GM19438 (cell line): ENCODE measurements around the gene ECHDC3.

Experiments
- ATAC-seq: cut with Tn5 transposase; IDR thresholded peaks from one replicate; pipeline ENCODE4 v1.9.1; 2021; ENCODE audit warnings: low read depth; ENCODE audit not compliant: unreplicated experiment

Gene ECHDC3

GRCh38 chr10:11746883-11747539 lies 4.8 kb downstream of the ECHDC3 start:
- ATAC-seq, result no peak

GRCh38 chr10:11748866-11749265 lies 6.7 kb downstream of the ECHDC3 start:
- no peak for ATAC-seq

- no peak for ATAC-seq
These were observed 8.2 kb downstream of the ECHDC3 start for GRCh38 chr10:11750420-11750819.

- no peak for ATAC-seq
These were observed 12.0 kb downstream of the ECHDC3 start for GRCh38 chr10:11754173-11754572.

GRCh38 chr10:11754620-11755019 lies 12.4 kb downstream of the ECHDC3 start:
- ATAC-seq, result no peak

GRCh38 chr10:11755512-11756263 lies 13.5 kb downstream of the ECHDC3 start:
- no peak for ATAC-seq

- ATAC-seq, result no peak
These were observed 14.7 kb downstream of the ECHDC3 start for GRCh38 chr10:11756766-11757315.

GRCh38 chr10:11757454-11757820 lies 15.3 kb downstream of the ECHDC3 start:
- ATAC-seq, result no peak

GRCh38 chr10:11757821-11758463 lies 15.8 kb downstream of the ECHDC3 start:
- peak; percentile 97 for ATAC-seq

GRCh38 chr10:11758527-11759236 lies 16.5 kb downstream of the ECHDC3 start:
- ATAC-seq, result no peak

GRCh38 chr10:11759347-11759746 lies 17.2 kb downstream of the ECHDC3 start:
- ATAC-seq, result no peak

GRCh38 chr10:11760151-11760550 lies 18.0 kb downstream of the ECHDC3 start:
- no peak for ATAC-seq

- ATAC-seq, result no peak
These were observed 18.7 kb downstream of the ECHDC3 start for GRCh38 chr10:11760861-11761260.

GRCh38 chr10:11761431-11761830 lies 19.2 kb downstream of the ECHDC3 start:
- no peak for ATAC-seq

- ATAC-seq, result no peak
These were observed 20.7 kb downstream of the ECHDC3 start for GRCh38 chr10:11762706-11763500.

GRCh38 chr10:11763501-11763861 lies 21.3 kb downstream of the ECHDC3 start:
- no peak for ATAC-seq

GRCh38 chr10:11765141-11765540 lies 23.0 kb downstream of the ECHDC3 start:
- no peak for ATAC-seq

- no peak for ATAC-seq
These were observed 30.6 kb downstream of the ECHDC3 start for GRCh38 chr10:11772575-11773288.

- ATAC-seq, result no peak
These were observed 31.7 kb downstream of the ECHDC3 start for GRCh38 chr10:11773761-11774441.
